Urinary bladder (tissue), 4 donors: ENCODE measurements around the gene MYOCOS. TPM values are rescaled to one million over a fixed set of nuclear protein-coding genes. Genes with fewer than 3 reads are reported as not detected.
"Not testable (repeated sequence)": the region's sequence is repeated elsewhere in the genome, so short reads cannot be mapped to it uniquely, and the experiment has no call there.

ENCODE experiments used
- DNase-seq: peaks from one replicate; pipeline ENCODE4 v3.0.0-alpha.2; 2015; ENCODE audit errors: extremely low spot score
- H3K27ac ChIP-seq: one replicate; pipeline ENCODE4 v1.5.1; 2013; ENCODE audit warnings: low read depth, mild to moderate bottlenecking, moderate library complexity
- H3K36me3 ChIP-seq: one replicate; pipeline ENCODE4 v1.6.1; 2013; ENCODE audit warnings: mild to moderate bottlenecking, moderate library complexity; ENCODE audit not compliant: insufficient read depth
- H3K4me1 ChIP-seq: one replicate; pipeline ENCODE4 v1.6.1; 2013; ENCODE audit warnings: mild to moderate bottlenecking, moderate library complexity; ENCODE audit not compliant: insufficient read depth
- H3K4me3 ChIP-seq: one replicate; pipeline ENCODE4 v1.5.1; 2013; ENCODE audit warnings: low read depth, low read length
- WGBS: extraction: QIAGEN DNeasy Blood & Tissue Kit; methylation state at CpG from one replicate; pipeline ENCODE4 v1.1.7; 2013; 5-methylcytosine and 5-hydroxymethylcytosine counted together
- polyA plus RNA-seq: library from polyadenylated mRNA; stranded (reverse); fragments of 200-250 nt; gene quantifications from one replicate; pipeline ENCODE4 v1.2.3, GENCODE V29; 2013
- total RNA-seq: library from RNA; depleted of rRNA; stranded (reverse); fragments of >200 nt; gene quantifications from one replicate; pipeline ENCODE4 v1.2.3, GENCODE V29; 2014
- donor health status: healthy with polysubstance abuse.
- donor health status: healthy.

The MYOCOS gene
- total and polyA plus RNA-seq, 2 donors, result not detected

GRCh38 chr1:171603042-171603441, 19.0 kb upstream of the MYOCOS start:
- not testable (repeated sequence) for H3K4me1 ChIP-seq, DNase-seq, H3K27ac ChIP-seq, H3K4me3 ChIP-seq, H3K36me3 ChIP-seq
- WGBS, result 73% methylated on average over 6 of the region's 6 CpGs

- WGBS, result 77% methylated on average over 10 of the region's 10 CpGs
- no peak for DNase-seq
- Histone ChIP-seq H3K4me3 (no peak overlapping the region), H3K27ac (no peak overlapping the region), H3K4me1 (no peaks in the 10 kb centered on the region), H3K36me3 (no peaks in the 10 kb centered on the region)
Measured at GRCh38 chr1:171606402-171606941, 15.6 kb upstream of the MYOCOS start.

- WGBS, result 80% methylated on average over 2 of the region's 2 CpGs
- Histone ChIP-seq H3K36me3 (no peaks in the 10 kb centered on the region), H3K4me3 (no peak overlapping the region), H3K4me1 (no peaks in the 10 kb centered on the region), H3K27ac (no peak overlapping the region)
- no peak for DNase-seq
Measured at GRCh38 chr1:171610385-171610784, 11.7 kb upstream of the MYOCOS start.

GRCh38 chr1:171611306-171611705, 10.7 kb upstream of the MYOCOS start:
- Histone ChIP-seq H3K4me3 (no peak overlapping the region), H3K27ac (no peak overlapping the region), H3K4me1 (no peaks in the 10 kb centered on the region), H3K36me3 (no peaks in the 10 kb centered on the region)
- no peak for DNase-seq
- WGBS, result 92% methylated on average over 2 of the region's 2 CpGs

GRCh38 chr1:171613282-171613681, 8.8 kb upstream of the MYOCOS start:
- no peaks in the 10 kb centered on the region for H3K36me3 ChIP-seq
- WGBS, result 93% methylated on average over 1 of the region's 1 CpG
- H3K4me1 ChIP-seq, result no peaks in the 10 kb centered on the region
- no peak overlapping the region for H3K27ac ChIP-seq
- DNase-seq, result no peak
- H3K4me3 ChIP-seq, result no peak overlapping the region

GRCh38 chr1:171615122-171615906, 6.7 kb upstream of the MYOCOS start:
- not testable (repeated sequence) for H3K4me3 ChIP-seq, H3K4me1 ChIP-seq, H3K27ac ChIP-seq, DNase-seq, H3K36me3 ChIP-seq
- WGBS, result 70% methylated on average over 14 of the region's 14 CpGs

- H3K4me1 ChIP-seq, result no peaks in the 10 kb centered on the region
- no peak overlapping the region for H3K27ac ChIP-seq
- no peak overlapping the region for H3K4me3 ChIP-seq
- no peak for DNase-seq
- WGBS, result 70% methylated on average over 2 of the region's 2 CpGs
- no peaks in the 10 kb centered on the region for H3K36me3 ChIP-seq
Measured at GRCh38 chr1:171616586-171616985, 5.5 kb upstream of the MYOCOS start.

- H3K27ac ChIP-seq, result no peak overlapping the region
- 72% methylated on average over 9 of the region's 9 CpGs for WGBS
- no peaks in the 10 kb centered on the region for H3K36me3 ChIP-seq
- no peaks in the 10 kb centered on the region for H3K4me1 ChIP-seq
- no peak overlapping the region for H3K4me3 ChIP-seq
- DNase-seq, result no peak
Measured at GRCh38 chr1:171623651-171624331, 1.7 kb downstream of the MYOCOS start.

GRCh38 chr1:171625225-171625624, 3.2 kb downstream of the MYOCOS start:
- H3K36me3 ChIP-seq, result no peaks in the 10 kb centered on the region
- H3K4me1 ChIP-seq, result no peaks in the 10 kb centered on the region
- WGBS, result 75% methylated on average over 1 of the region's 1 CpG
- no peak for DNase-seq
- H3K4me3 ChIP-seq, result no peak overlapping the region
- H3K27ac ChIP-seq, result no peak overlapping the region

GRCh38 chr1:171627020-171627419, 5.0 kb downstream of the MYOCOS start:
- no peaks in the 10 kb centered on the region for H3K36me3 ChIP-seq
- WGBS, result 81% methylated on average over 5 of the region's 5 CpGs
- no peak overlapping the region for H3K4me3 ChIP-seq
- no peaks in the 10 kb centered on the region for H3K4me1 ChIP-seq
- no peak for DNase-seq
- no peak overlapping the region for H3K27ac ChIP-seq

- Histone ChIP-seq H3K36me3 (no peaks in the 10 kb centered on the region), H3K4me3 (no peak overlapping the region), H3K4me1 (no peaks in the 10 kb centered on the region), H3K27ac (no peak overlapping the region)
- WGBS, result 90% methylated on average over 2 of the region's 2 CpGs
- DNase-seq, result no peak
Measured at GRCh38 chr1:171628225-171628624, 6.2 kb downstream of the MYOCOS start.

GRCh38 chr1:171635661-171636060, 13.6 kb downstream of the MYOCOS start:
- Histone ChIP-seq H3K36me3 (no peaks in the 10 kb centered on the region), H3K4me3 (no peak overlapping the region), H3K4me1 (no peaks in the 10 kb centered on the region), H3K27ac (no peak overlapping the region)
- DNase-seq, result no peak
- 57% methylated on average over 2 of the region's 2 CpGs for WGBS

GRCh38 chr1:171636141-171636540, 14.1 kb downstream of the MYOCOS start:
- 77% methylated on average over 11 of the region's 11 CpGs for WGBS
- H3K4me1 ChIP-seq, result no peaks in the 10 kb centered on the region
- H3K27ac ChIP-seq, result no peak overlapping the region
- H3K36me3 ChIP-seq, result no peaks in the 10 kb centered on the region
- H3K4me3 ChIP-seq, result no peak overlapping the region
- DNase-seq, result no peak

- H3K36me3 ChIP-seq, result no peaks in the 10 kb centered on the region
- WGBS, result 75% methylated on average over 4 of the region's 4 CpGs
- H3K4me3 ChIP-seq, result no peak overlapping the region
- no peak for DNase-seq
- no peak overlapping the region for H3K27ac ChIP-seq
- no peaks in the 10 kb centered on the region for H3K4me1 ChIP-seq
Measured at GRCh38 chr1:171637928-171638576, 16.0 kb downstream of the MYOCOS start.
